Measurements from ENCODE around the gene TMEM273. TPM values are rescaled to one million over a fixed set of nuclear protein-coding genes. Genes with fewer than 3 reads are reported as not detected.

The TMEM273 gene
- total RNA-seq, 1 donor, result not detected

DNA sequence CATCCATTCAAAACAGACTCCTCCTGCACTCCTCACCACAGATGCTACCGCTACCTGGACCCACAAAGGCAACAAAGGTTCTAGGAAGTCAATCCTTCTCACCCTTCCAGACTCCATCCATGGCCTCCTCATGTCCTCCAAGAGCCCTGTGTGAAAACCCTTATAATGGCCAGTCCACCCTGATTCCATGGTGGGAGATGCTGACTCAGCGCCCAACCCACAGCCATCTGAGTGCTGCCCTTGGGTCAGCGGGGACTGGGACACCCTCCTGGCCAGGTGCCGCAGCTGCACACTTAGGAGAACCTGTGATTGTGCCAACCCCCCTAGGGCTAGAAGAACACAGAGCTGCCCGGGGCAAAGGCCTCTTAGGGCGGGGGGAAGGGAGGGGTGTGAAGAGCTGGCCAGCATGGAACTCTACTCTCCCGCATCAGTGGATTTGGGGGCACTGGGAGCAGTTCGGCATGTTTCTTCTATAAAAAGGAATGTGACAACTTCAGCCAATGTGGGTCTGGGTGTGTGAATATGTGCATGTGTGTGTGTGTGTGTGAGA lies 25.4 kb downstream of the TMEM273 start:
- no peak overlapping the region for H3K4me3 ChIP-seq (ENCODE audit: insufficient read depth, low read length)
- TF ChIP-seq, protein P1, sequence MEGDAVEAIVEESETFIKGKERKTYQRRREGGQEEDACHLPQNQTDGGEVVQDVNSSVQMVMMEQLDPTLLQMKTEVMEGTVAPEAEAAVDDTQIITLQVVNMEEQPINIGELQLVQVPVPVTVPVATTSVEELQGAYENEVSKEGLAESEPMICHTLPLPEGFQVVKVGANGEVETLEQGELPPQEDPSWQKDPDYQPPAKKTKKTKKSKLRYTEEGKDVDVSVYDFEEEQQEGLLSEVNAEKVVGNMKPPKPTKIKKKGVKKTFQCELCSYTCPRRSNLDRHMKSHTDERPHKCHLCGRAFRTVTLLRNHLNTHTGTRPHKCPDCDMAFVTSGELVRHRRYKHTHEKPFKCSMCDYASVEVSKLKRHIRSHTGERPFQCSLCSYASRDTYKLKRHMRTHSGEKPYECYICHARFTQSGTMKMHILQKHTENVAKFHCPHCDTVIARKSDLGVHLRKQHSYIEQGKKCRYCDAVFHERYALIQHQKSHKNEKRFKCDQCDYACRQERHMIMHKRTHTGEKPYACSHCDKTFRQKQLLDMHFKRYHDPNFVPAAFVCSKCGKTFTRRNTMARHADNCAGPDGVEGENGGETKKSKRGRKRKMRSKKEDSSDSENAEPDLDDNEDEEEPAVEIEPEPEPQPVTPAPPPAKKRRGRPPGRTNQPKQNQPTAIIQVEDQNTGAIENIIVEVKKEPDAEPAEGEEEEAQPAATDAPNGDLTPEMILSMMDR (IDR thresholded peaks at IDR 0.05; ENCODE audit: extremely low read depth, low read depth, low read length), result no peak
- H3K4me2 ChIP-seq (ENCODE audit: insufficient read depth, low read length), result no peak overlapping the region
- H3K36me3 ChIP-seq (ENCODE audit: insufficient read depth, low read length), result no peaks in the 10 kb centered on the region
- H3K27me3 ChIP-seq (ENCODE audit: insufficient read depth, low read length), result no peaks in the 10 kb centered on the region
- no peaks in the 10 kb centered on the region for H3K9me3 ChIP-seq (ENCODE audit: low read depth, low read length)
- H4K20me1 ChIP-seq (ENCODE audit: insufficient read depth, low read length), result no peaks in the 10 kb centered on the region
- peaks cover 18% of the 10 kb centered on the region for H3K4me1 ChIP-seq (ENCODE audit: insufficient read depth, low read length)
- H3K27ac ChIP-seq (ENCODE audit: low read depth, low read length), result no peak overlapping the region
- no peak overlapping the region for H2AFZ ChIP-seq (ENCODE audit: low read length)
- no peak for DNase-seq (ENCODE audit: insufficient read length, low spot score, missing footprints)
- H3K79me2 ChIP-seq (ENCODE audit: insufficient read depth, low read length), result no peaks in the 10 kb centered on the region

DNA sequence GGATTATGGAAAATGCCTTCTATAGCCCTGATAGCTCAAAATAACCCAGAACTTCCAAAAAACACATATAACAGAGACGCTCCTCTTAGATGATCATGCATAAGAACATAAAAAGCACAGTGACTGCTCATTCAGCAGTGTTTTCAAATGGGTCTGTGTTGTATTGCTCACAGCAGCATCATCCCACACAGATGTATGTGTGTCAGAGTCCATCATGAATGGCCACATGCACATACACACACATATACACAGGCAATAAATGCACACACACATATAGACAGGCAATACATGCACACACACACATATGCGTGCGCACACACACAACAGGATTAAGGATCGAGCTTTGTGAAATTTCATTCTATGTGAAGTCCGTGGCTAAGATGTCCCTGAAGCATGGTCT lies 26.1 kb downstream of the TMEM273 start:
- Histone ChIP-seq H3K27ac (ENCODE audit: low read depth, low read length) (no peak overlapping the region), H4K20me1 (ENCODE audit: insufficient read depth, low read length) (no peaks in the 10 kb centered on the region), H3K36me3 (ENCODE audit: insufficient read depth, low read length) (no peaks in the 10 kb centered on the region), H3K27me3 (ENCODE audit: insufficient read depth, low read length) (no peaks in the 10 kb centered on the region), H2AFZ (ENCODE audit: low read length) (no peak overlapping the region), H3K4me3 (ENCODE audit: insufficient read depth, low read length) (no peak overlapping the region), H3K4me1 (ENCODE audit: insufficient read depth, low read length) (peaks cover 18% of the 10 kb centered on the region), H3K4me2 (ENCODE audit: insufficient read depth, low read length) (no peak overlapping the region), H3K79me2 (ENCODE audit: insufficient read depth, low read length) (no peaks in the 10 kb centered on the region), H3K9me3 (ENCODE audit: low read depth, low read length) (no peaks in the 10 kb centered on the region)
- no peak for DNase-seq (ENCODE audit: insufficient read length, low spot score, missing footprints)
- TF ChIP-seq, protein P1 (IDR thresholded peaks at IDR 0.05; ENCODE audit: extremely low read depth, low read depth, low read length), result no peak

DNA sequence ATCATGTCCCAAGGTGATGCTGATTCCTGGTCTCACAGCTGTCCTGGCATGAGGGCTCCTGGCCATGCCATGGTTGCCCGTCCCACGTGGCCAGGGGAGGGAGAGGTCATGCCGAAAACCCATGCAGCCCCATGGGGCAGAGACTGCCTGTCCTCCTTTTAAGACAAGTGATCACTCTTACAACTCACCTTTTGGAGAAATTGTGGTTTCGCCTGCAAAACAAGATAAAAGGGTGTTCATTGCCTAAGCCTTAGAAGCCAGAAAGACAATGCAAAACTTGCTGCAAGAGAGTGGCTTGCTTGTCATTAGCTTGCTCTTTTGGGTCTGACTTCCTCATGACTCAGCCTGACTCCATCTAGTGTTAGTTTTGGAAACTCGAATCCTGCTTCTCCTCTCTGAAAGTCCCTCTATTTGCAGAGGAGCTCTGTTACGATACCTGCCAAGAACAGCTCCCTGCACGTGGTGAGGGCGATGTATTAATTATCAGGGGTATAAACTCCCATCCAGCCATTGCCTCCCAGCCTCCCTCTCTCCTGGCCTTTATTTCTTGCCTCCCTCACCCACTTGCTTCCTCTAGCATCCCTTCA lies 26.7 kb downstream of the TMEM273 start:
- Histone ChIP-seq H4K20me1 (ENCODE audit: insufficient read depth, low read length) (no peaks in the 10 kb centered on the region), H3K27me3 (ENCODE audit: insufficient read depth, low read length) (no peaks in the 10 kb centered on the region), H3K4me1 (ENCODE audit: insufficient read depth, low read length) (peaks cover 18% of the 10 kb centered on the region), H3K4me3 (ENCODE audit: insufficient read depth, low read length) (no peak overlapping the region), H3K79me2 (ENCODE audit: insufficient read depth, low read length) (no peaks in the 10 kb centered on the region), H3K27ac (ENCODE audit: low read depth, low read length) (no peak overlapping the region), H3K9me3 (ENCODE audit: low read depth, low read length) (no peaks in the 10 kb centered on the region), H2AFZ (ENCODE audit: low read length) (no peak overlapping the region), H3K36me3 (ENCODE audit: insufficient read depth, low read length) (no peaks in the 10 kb centered on the region), H3K4me2 (ENCODE audit: insufficient read depth, low read length) (no peak overlapping the region)
- TF ChIP-seq, protein P1 (IDR thresholded peaks at IDR 0.05; ENCODE audit: extremely low read depth, low read depth, low read length), result peak; percentile 52
- DNase-seq (ENCODE audit: insufficient read length, low spot score, missing footprints), result peak; percentile 69

GRCh38 chr10:49160814-49161213 lies 27.4 kb downstream of the TMEM273 start:
- Histone ChIP-seq H3K4me2 (ENCODE audit: insufficient read depth, low read length) (no peak overlapping the region), H3K27me3 (ENCODE audit: insufficient read depth, low read length) (no peaks in the 10 kb centered on the region), H3K4me1 (ENCODE audit: insufficient read depth, low read length) (peaks cover 18% of the 10 kb centered on the region), H3K9me3 (ENCODE audit: low read depth, low read length) (no peaks in the 10 kb centered on the region), H3K4me3 (ENCODE audit: insufficient read depth, low read length) (no peak overlapping the region), H3K27ac (ENCODE audit: low read depth, low read length) (no peak overlapping the region), H3K79me2 (ENCODE audit: insufficient read depth, low read length) (no peaks in the 10 kb centered on the region), H4K20me1 (ENCODE audit: insufficient read depth, low read length) (no peaks in the 10 kb centered on the region), H2AFZ (ENCODE audit: low read length) (no peak overlapping the region), H3K36me3 (ENCODE audit: insufficient read depth, low read length) (no peaks in the 10 kb centered on the region)
- no peak for DNase-seq (ENCODE audit: insufficient read length, low spot score, missing footprints)
- TF ChIP-seq, protein P1 (IDR thresholded peaks at IDR 0.05; ENCODE audit: extremely low read depth, low read depth, low read length), result no peak
